ENCODE data around the gene NCAPG.

The NCAPG gene

GRCh38 chr4:17810260-17811077 is at the start of gene NCAPG, which contains the start of gene DCAF16:
Gene NCAPG, plus strand, starts transcription at chr4:17810979. Its CDS starts 99 bp downstream, at chr4:17811078.
Gene DCAF16, minus strand, starts transcription at chr4:17810757. Its CDS starts 6,616 bp downstream, at chr4:17804141.
- peak within 1 kb of the TSS; percentile 98 for H3K27ac Mint-ChIP-seq
- H3K27me3 Mint-ChIP-seq (ENCODE audit: low read depth): no peaks in the 10 kb centered on the region
- H3K4me1 Mint-ChIP-seq (ENCODE audit: low read depth): peaks cover 47% of the 10 kb centered on the region
- no peaks in the 10 kb centered on the region for H3K9me3 Mint-ChIP-seq
- peak; percentile 99 for DNase-seq (ENCODE audit: low spot score)
- H3K4me3 Mint-ChIP-seq: peak within 1 kb of the TSS; percentile 93
- peaks cover 58% of the 10 kb centered on the region for H3K36me3 Mint-ChIP-seq (ENCODE audit: low read depth)

- H3K4me3 Mint-ChIP-seq: no peak overlapping the region
- no peak for DNase-seq (ENCODE audit: low spot score)
- H3K36me3 Mint-ChIP-seq (ENCODE audit: low read depth): no peaks in the 10 kb centered on the region
- H3K9me3 Mint-ChIP-seq: peaks cover 7% of the 10 kb centered on the region
- peaks cover 6% of the 10 kb centered on the region for H3K27me3 Mint-ChIP-seq (ENCODE audit: low read depth)
- no peak overlapping the region for H3K27ac Mint-ChIP-seq
- H3K4me1 Mint-ChIP-seq (ENCODE audit: low read depth): no peaks in the 10 kb centered on the region
These were observed 49.7 kb upstream of the NCAPG start for GRCh38 chr4:17761062-17761461.

- Mint-ChIP-seq H3K27me3 (ENCODE audit: low read depth) (peaks cover 6% of the 10 kb centered on the region), H3K36me3 (ENCODE audit: low read depth) (no peaks in the 10 kb centered on the region)
These were observed 48.1 kb upstream of the NCAPG start for GRCh38 chr4:17762726-17763125.

GRCh38 chr4:17763416-17763815 is 47.4 kb upstream of the NCAPG start:
- Mint-ChIP-seq H3K9me3 (peaks cover 9% of the 10 kb centered on the region), H3K4me1 (ENCODE audit: low read depth) (no peaks in the 10 kb centered on the region)

More at GRCh38 chr4:17762726-17763125, 48.1 kb upstream of the NCAPG start:
- Mint-ChIP-seq H3K27ac (no peak overlapping the region), H3K9me3 (peaks cover 9% of the 10 kb centered on the region), H3K4me1 (ENCODE audit: low read depth) (no peaks in the 10 kb centered on the region), H3K4me3 (no peak overlapping the region)
- DNase-seq (ENCODE audit: low spot score): no peak

GRCh38 chr4:17763931-17764330 is 46.8 kb upstream of the NCAPG start:
- Mint-ChIP-seq H3K4me3 (no peak overlapping the region), H3K4me1 (ENCODE audit: low read depth) (no peaks in the 10 kb centered on the region), H3K9me3 (peaks cover 9% of the 10 kb centered on the region), H3K27me3 (ENCODE audit: low read depth) (no peaks in the 10 kb centered on the region), H3K36me3 (ENCODE audit: low read depth) (no peaks in the 10 kb centered on the region), H3K27ac (no peak overlapping the region)
- DNase-seq (ENCODE audit: low spot score): no peak

More at GRCh38 chr4:17763416-17763815, 47.4 kb upstream of the NCAPG start:
- Mint-ChIP-seq H3K4me3 (no peak overlapping the region), H3K27ac (no peak overlapping the region), H3K27me3 (ENCODE audit: low read depth) (peaks cover under 1% of the 10 kb centered on the region), H3K36me3 (ENCODE audit: low read depth) (no peaks in the 10 kb centered on the region)
- no peak for DNase-seq (ENCODE audit: low spot score)

- no peak for DNase-seq (ENCODE audit: low spot score)
- Mint-ChIP-seq H3K9me3 (peaks cover 9% of the 10 kb centered on the region), H3K36me3 (ENCODE audit: low read depth) (no peaks in the 10 kb centered on the region), H3K4me3 (no peak overlapping the region), H3K27ac (no peak overlapping the region), H3K4me1 (ENCODE audit: low read depth) (no peaks in the 10 kb centered on the region), H3K27me3 (ENCODE audit: low read depth) (no peaks in the 10 kb centered on the region)
These were observed 45.1 kb upstream of the NCAPG start for GRCh38 chr4:17765514-17766286.

- Mint-ChIP-seq H3K27me3 (ENCODE audit: low read depth) (no peaks in the 10 kb centered on the region), H3K9me3 (peaks cover 9% of the 10 kb centered on the region), H3K27ac (no peak overlapping the region), H3K4me3 (no peak overlapping the region), H3K4me1 (ENCODE audit: low read depth) (no peaks in the 10 kb centered on the region), H3K36me3 (ENCODE audit: low read depth) (no peaks in the 10 kb centered on the region)
- no peak for DNase-seq (ENCODE audit: low spot score)
These were observed 43.8 kb upstream of the NCAPG start for GRCh38 chr4:17766826-17767458.

GRCh38 chr4:17769406-17770174 is 41.2 kb upstream of the NCAPG start:
- Mint-ChIP-seq H3K27ac (no peak overlapping the region), H3K4me3 (no peak overlapping the region), H3K27me3 (ENCODE audit: low read depth) (no peaks in the 10 kb centered on the region), H3K4me1 (ENCODE audit: low read depth) (no peaks in the 10 kb centered on the region), H3K9me3 (peaks cover 9% of the 10 kb centered on the region), H3K36me3 (ENCODE audit: low read depth) (no peaks in the 10 kb centered on the region)
- no peak for DNase-seq (ENCODE audit: low spot score)

- Mint-ChIP-seq H3K9me3 (peaks cover 4% of the 10 kb centered on the region), H3K27ac (no peak overlapping the region), H3K4me1 (ENCODE audit: low read depth) (no peaks in the 10 kb centered on the region), H3K4me3 (no peak overlapping the region), H3K36me3 (ENCODE audit: low read depth) (no peaks in the 10 kb centered on the region), H3K27me3 (ENCODE audit: low read depth) (no peaks in the 10 kb centered on the region)
- DNase-seq (ENCODE audit: low spot score): no peak
These were observed 39.9 kb upstream of the NCAPG start for GRCh38 chr4:17770845-17771244.

GRCh38 chr4:17771284-17771908 is 39.4 kb upstream of the NCAPG start:
- no peak for DNase-seq (ENCODE audit: low spot score)
- no peaks in the 10 kb centered on the region for H3K4me1 Mint-ChIP-seq (ENCODE audit: low read depth)
- H3K36me3 Mint-ChIP-seq (ENCODE audit: low read depth): no peaks in the 10 kb centered on the region
- no peak overlapping the region for H3K4me3 Mint-ChIP-seq
- H3K27ac Mint-ChIP-seq: no peak overlapping the region
- no peaks in the 10 kb centered on the region for H3K27me3 Mint-ChIP-seq (ENCODE audit: low read depth)
- H3K9me3 Mint-ChIP-seq: no peaks in the 10 kb centered on the region

- H3K27me3 Mint-ChIP-seq (ENCODE audit: low read depth): peaks cover 8% of the 10 kb centered on the region
- H3K36me3 Mint-ChIP-seq (ENCODE audit: low read depth): no peaks in the 10 kb centered on the region
- no peak overlapping the region for H3K4me3 Mint-ChIP-seq
- no peak for DNase-seq (ENCODE audit: low spot score)
- no peaks in the 10 kb centered on the region for H3K4me1 Mint-ChIP-seq (ENCODE audit: low read depth)
- H3K27ac Mint-ChIP-seq: no peak overlapping the region
- no peaks in the 10 kb centered on the region for H3K9me3 Mint-ChIP-seq
These were observed 37.6 kb upstream of the NCAPG start for GRCh38 chr4:17773135-17773698.

GRCh38 chr4:17778431-17778830 is 32.3 kb upstream of the NCAPG start:
- peaks cover 48% of the 10 kb centered on the region for H3K27me3 Mint-ChIP-seq (ENCODE audit: low read depth)
- DNase-seq (ENCODE audit: low spot score): no peak
- peaks cover 7% of the 10 kb centered on the region for H3K4me1 Mint-ChIP-seq (ENCODE audit: low read depth)

More at GRCh38 chr4:17778431-17778830, 32.3 kb upstream of the NCAPG start:
- Mint-ChIP-seq H3K27ac (no peak overlapping the region), H3K9me3 (no peaks in the 10 kb centered on the region), H3K4me3 (no peak overlapping the region), H3K36me3 (ENCODE audit: low read depth) (peaks cover 4% of the 10 kb centered on the region)
